Midbrain (tissue), 1 donor: Measurements from ENCODE around the gene BRD9.
"Not testable (repeated sequence)": the region's sequence is repeated elsewhere in the genome, so short reads cannot be mapped to it uniquely, and the experiment has no call there.

Source experiments
- DNase-seq: peaks from one replicate; lab custom pipeline; 2025; lab: John Stamatoyannopoulos, UW

The BRD9 gene

GRCh38 chr5:922436-923280, 30.1 kb upstream of the BRD9 start:
- DNase-seq: no peak

GRCh38 chr5:921456-922435, 29.1 kb upstream of the BRD9 start:
- DNase-seq: no peak

GRCh38 chr5:920321-920720, 27.7 kb upstream of the BRD9 start:
- no peak for DNase-seq

GRCh38 chr5:919356-920000, 26.9 kb upstream of the BRD9 start:
- DNase-seq: no peak

GRCh38 chr5:918717-919116, 26.1 kb upstream of the BRD9 start:
- DNase-seq: not testable (repeated sequence)

- no peak for DNase-seq
Measured at GRCh38 chr5:916441-917293, 24.1 kb upstream of the BRD9 start.

- no peak for DNase-seq
Measured at GRCh38 chr5:915946-916345, 23.3 kb upstream of the BRD9 start.

GRCh38 chr5:915346-915745, 22.7 kb upstream of the BRD9 start:
- DNase-seq: not testable (repeated sequence)

- no peak for DNase-seq
Measured at GRCh38 chr5:914612-915011, 22.0 kb upstream of the BRD9 start.

- no peak for DNase-seq
Measured at GRCh38 chr5:914174-914573, 21.6 kb upstream of the BRD9 start.

- DNase-seq: no peak
Measured at GRCh38 chr5:912280-913091, 19.9 kb upstream of the BRD9 start.

- no peak for DNase-seq
Measured at GRCh38 chr5:911601-912000, 19.0 kb upstream of the BRD9 start.

GRCh38 chr5:910769-911160, 18.2 kb upstream of the BRD9 start:
- DNase-seq: no peak

GRCh38 chr5:909994-910768, 17.6 kb upstream of the BRD9 start:
- DNase-seq: no peak

GRCh38 chr5:909086-909485, 16.5 kb upstream of the BRD9 start:
- no peak for DNase-seq

- no peak for DNase-seq
Measured at GRCh38 chr5:908172-908571, 15.6 kb upstream of the BRD9 start.

GRCh38 chr5:907366-907910, 14.8 kb upstream of the BRD9 start:
- DNase-seq: no peak

GRCh38 chr5:905139-905642, 12.6 kb upstream of the BRD9 start:
- DNase-seq: no peak

GRCh38 chr5:903756-904096, 11.1 kb upstream of the BRD9 start:
- no peak for DNase-seq
